HCT116 (cell line): Measurements from ENCODE around the gene PPIAL4G. TPM values are rescaled to one million over a fixed set of nuclear protein-coding genes. Genes with fewer than 3 reads are reported as not detected.
"Not testable (repeated sequence)": the region's sequence is repeated elsewhere in the genome, so short reads cannot be mapped to it uniquely, and the experiment has no call there.

Experiments
- ATAC-seq: fragments of 200-7000 bp; cut with Tn5 transposase; 2 replicates; pipeline ENCODE4 v1.9.1; 2020; ENCODE audit warnings: mild to moderate bottlenecking, moderate library complexity
- BruUV-seq: library from RNA; stranded (reverse); fragments of 400-500 nt; replicated peaks from 2 replicates; lab custom pipeline; 2021; lab: Mats Ljungman, UMichigan
- CTCF ChIA-PET: fragments of 300-600 bp; sonication (Branson Sonifier 250); formaldehyde crosslinking; loops from one replicate; lab custom pipeline; 2021; ENCODE audit warnings: antibody characterized with exemption; lab: Charles Lee
- POLR2A ChIA-PET: fragments of 300-600, 350-600 bp; sonication (Branson Sonifier 250); formaldehyde crosslinking; loops from one replicate; lab custom pipeline; 2021; ENCODE audit warnings: antibody characterized with exemption; lab: Charles Lee
- RAD21 ChIA-PET, 2 experiments: fragments of 300-600 bp; sonication (Branson Sonifier 250); formaldehyde crosslinking; loops; one replicate each; lab custom pipeline; 2023; ENCODE audit warnings: low total read pairs in 2 of 2; ENCODE audit not compliant: uncharacterized antibody in 2 of 2, unreplicated experiment in 2 of 2, low non-redundant PET in 1 of 2; lab: Charles Lee
- DNase-seq: peaks from one replicate; pipeline ENCODE4 v3.0.0-alpha.2; 2010; ENCODE audit warnings: low read depth, low spot score
- H2AFZ ChIP-seq: fragments of 200-600 bp; shearing (Covaris generic), sonication (generic); 2 replicates; pipeline ENCODE4 v1.6.1; 2017; ENCODE audit warnings: low read depth, mixed run types, mixed read lengths, antibody characterized with exemption, low read length; ENCODE audit not compliant: poor library complexity, severe bottlenecking
- H3K27ac ChIP-seq: 2 replicates; pipeline ENCODE4 v1.5.1; 2012; ENCODE audit warnings: low read depth, low read length
- H3K27me3 ChIP-seq: fragments of 200-600 bp; sonication (generic); 2 replicates; pipeline ENCODE4 v1.6.1; 2016; ENCODE audit warnings: mixed run types, low read length, mixed read lengths; ENCODE audit not compliant: insufficient read depth
- H3K36me3 ChIP-seq, 2 experiments: fragments of 200-500 bp in 1 of 2; fragments of 200-600 bp in 1 of 2; sonication (Bioruptor generic) in 1 of 2; sonication (generic) in 1 of 2; 2 replicates each; pipeline versions ENCODE4 v1.5.1 to v1.6.1; 2014 to 2016; ENCODE audit warnings: low read length in 2 of 2, inconsistent platforms in 1 of 2, mixed read lengths in 1 of 2, mixed run types in 1 of 2; ENCODE audit not compliant: insufficient read depth in 2 of 2, control insufficient read depth in 1 of 2
- H3K4me1 ChIP-seq, 2 experiments: fragments of 200-600 bp in 1 of 2; sonication (generic) in 1 of 2; 2 replicates each; pipeline versions ENCODE4 v1.5.1 to v1.6.1; 2012 to 2017; ENCODE audit warnings: low read length in 2 of 2, inconsistent platforms in 1 of 2, mild to moderate bottlenecking in 1 of 2, mixed read lengths in 1 of 2, mixed run types in 1 of 2, moderate library complexity in 1 of 2; ENCODE audit not compliant: insufficient read depth in 2 of 2, control insufficient read depth in 1 of 2
- H3K4me2 ChIP-seq: fragments of 200-600 bp; sonication (generic); 2 replicates; pipeline ENCODE4 v1.6.1; 2017; ENCODE audit warnings: mixed run types, low read length, mixed read lengths
- H3K4me3 ChIP-seq, 2 experiments: fragments of 200-600 bp in 1 of 2; sonication (generic) in 1 of 2; replicated peaks in 1 of 2; 2 replicates each; pipeline ENCODE4 v1.5.1; 2011 to 2016; ENCODE audit warnings: low read length in 2 of 2, control low read depth in 1 of 2, low read depth in 1 of 2, mild to moderate bottlenecking in 1 of 2, mixed read lengths in 1 of 2, mixed run types in 1 of 2
- H3K79me2 ChIP-seq: fragments of 200-600 bp; sonication (generic); 2 replicates; pipeline ENCODE4 v1.6.1; 2017; ENCODE audit warnings: mild to moderate bottlenecking, mixed run types, low read length, moderate library complexity, mixed read lengths; ENCODE audit not compliant: insufficient read depth
- H3K9ac ChIP-seq: fragments of 200-600 bp; sonication (generic); 2 replicates; pipeline ENCODE4 v1.6.1; 2016; ENCODE audit warnings: low read length, mixed read lengths
- H3K9me2 ChIP-seq: fragments of 200-600 bp; sonication (generic), shearing (Covaris generic); 2 replicates; pipeline ENCODE4 v1.6.1; 2017; ENCODE audit warnings: mixed run types, mild to moderate bottlenecking, moderate library complexity; ENCODE audit not compliant: insufficient read depth
- H3K9me3 ChIP-seq, 2 experiments: fragments of 200-500 bp in 1 of 2; fragments of 200-600 bp in 1 of 2; sonication (Bioruptor generic) in 1 of 2; sonication (generic) in 1 of 2; 2 replicates each; pipeline ENCODE4 v1.6.1; 2014 to 2017; ENCODE audit warnings: low read length in 2 of 2, mixed read lengths in 2 of 2, inconsistent platforms in 1 of 2, low read depth in 1 of 2, mild to moderate bottlenecking in 1 of 2, mixed run types in 1 of 2, moderate library complexity in 1 of 2; ENCODE audit not compliant: control insufficient read depth in 1 of 2, insufficient read depth in 1 of 2
- H4K20me1 ChIP-seq: fragments of 200-600 bp; sonication (generic), shearing (Covaris generic); 2 replicates; pipeline ENCODE4 v1.6.1; 2017; ENCODE audit warnings: mixed run types, mild to moderate bottlenecking, moderate library complexity; ENCODE audit not compliant: insufficient read depth
- FOSL1 ChIP-seq: IDR thresholded peaks from 2 replicates; pipeline ENCODE4 v1.6.1; 2012; ENCODE audit warnings: low read depth
- RAD21 ChIP-seq: IDR thresholded peaks from 2 replicates; pipeline ENCODE4 v1.6.1; 2012; ENCODE audit warnings: low read depth, mild to moderate bottlenecking
- intact Hi-C: fragments of 100-400 bp; cut with micrococcal nuclease; formaldehyde crosslinking; loops from 2 replicates; pipeline ENCODE4 v1.10.0; 2022
- total RNA-seq: library from RNA; stranded (reverse); gene quantifications from one replicate; pipeline ENCODE4 v1.2.1, GENCODE V29; 2021; ENCODE audit not compliant: unreplicated experiment

PPIAL4G gene
- total RNA-seq, 1 experiment from 2014 or later: not detected

DNA sequence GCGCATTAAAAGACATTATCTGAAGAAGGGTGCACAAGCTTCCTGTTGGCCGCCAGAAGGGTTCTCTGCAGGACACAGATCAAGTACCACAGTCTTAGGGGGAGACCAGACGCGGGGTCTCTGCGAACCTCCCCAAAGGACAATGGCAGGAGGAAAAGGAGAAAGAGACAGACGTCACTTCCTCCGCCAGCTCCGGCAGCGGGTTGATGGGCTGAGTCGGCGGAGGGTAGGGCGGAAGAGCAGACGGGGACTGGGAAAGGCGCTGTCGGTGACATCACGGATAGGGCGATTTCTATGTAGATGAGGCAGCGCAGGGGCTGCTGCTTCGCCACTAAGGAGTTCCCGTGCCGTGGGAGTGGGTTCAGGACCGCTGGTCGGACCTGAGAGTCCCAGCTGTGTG, 39.0 kb upstream of the PPIAL4G start:
- CTCF ChIA-PET, H4K20me1 ChIP-seq, H3K36me3 ChIP-seq, BruUV-seq, RAD21 ChIA-PET, H3K4me1 ChIP-seq, H3K9me3 ChIP-seq, H3K9me2 ChIP-seq, H3K27me3 ChIP-seq, H3K79me2 ChIP-seq, H2AFZ ChIP-seq: not testable (repeated sequence)
- POLR2A ChIA-PET: interaction anchor here (0.6 to 1.8 kb wide), 5 partner anchors 119 to 258 kb away, joined by 3 to 37 read pairs (median 5); no protein-coding TSS in a partner anchor
- 0 out of 2 replicates have a peak, but pooled peaks have one; percentile 5 for TF ChIP-seq RAD21
- Histone ChIP-seq H3K9ac (peak overlapping the region; percentile 44), H3K4me3 (peak overlapping the region; percentile 26 to 44; a peak in 3 of 4 replicates), H3K4me2 (peak overlapping the region; percentile 63), H3K27ac (peak overlapping the region; percentile 52)
- DNase-seq (peak; percentile 86), ATAC-seq (peak; percentile 66)
- intact Hi-C loops: loop anchor here (10.0 kb wide), 1 partner anchor 257 kb away; no protein-coding TSS in a partner anchor

DNA sequence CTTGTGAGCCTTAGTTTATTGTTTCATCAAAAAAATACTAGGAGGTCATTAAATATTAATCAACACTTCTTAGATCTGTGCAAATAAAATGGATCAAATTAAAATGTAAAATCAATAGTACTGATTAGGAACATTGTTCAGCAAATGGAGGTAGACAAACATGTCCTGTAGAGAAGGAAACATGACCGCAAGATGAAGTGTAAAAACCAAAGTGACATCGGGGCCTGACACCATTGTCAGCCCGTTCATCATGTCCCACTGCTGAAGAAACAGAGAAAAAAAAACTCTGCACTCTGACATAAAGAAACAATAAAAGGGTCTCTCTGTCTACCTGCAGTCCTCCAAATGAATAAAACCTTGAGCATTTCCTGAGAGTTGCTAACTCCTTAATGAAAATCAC, 31.2 kb upstream of the PPIAL4G start:
- ATAC-seq, H3K9ac ChIP-seq, H3K36me3 ChIP-seq, H3K27ac ChIP-seq, intact Hi-C loops, BruUV-seq, H3K27me3 ChIP-seq, DNase-seq, CTCF ChIA-PET, H2AFZ ChIP-seq, H3K9me3 ChIP-seq, H3K4me1 ChIP-seq, H3K4me2 ChIP-seq, H3K9me2 ChIP-seq, H4K20me1 ChIP-seq, H3K4me3 ChIP-seq, POLR2A ChIA-PET, RAD21 ChIA-PET, H3K79me2 ChIP-seq: not testable (repeated sequence)

DNA sequence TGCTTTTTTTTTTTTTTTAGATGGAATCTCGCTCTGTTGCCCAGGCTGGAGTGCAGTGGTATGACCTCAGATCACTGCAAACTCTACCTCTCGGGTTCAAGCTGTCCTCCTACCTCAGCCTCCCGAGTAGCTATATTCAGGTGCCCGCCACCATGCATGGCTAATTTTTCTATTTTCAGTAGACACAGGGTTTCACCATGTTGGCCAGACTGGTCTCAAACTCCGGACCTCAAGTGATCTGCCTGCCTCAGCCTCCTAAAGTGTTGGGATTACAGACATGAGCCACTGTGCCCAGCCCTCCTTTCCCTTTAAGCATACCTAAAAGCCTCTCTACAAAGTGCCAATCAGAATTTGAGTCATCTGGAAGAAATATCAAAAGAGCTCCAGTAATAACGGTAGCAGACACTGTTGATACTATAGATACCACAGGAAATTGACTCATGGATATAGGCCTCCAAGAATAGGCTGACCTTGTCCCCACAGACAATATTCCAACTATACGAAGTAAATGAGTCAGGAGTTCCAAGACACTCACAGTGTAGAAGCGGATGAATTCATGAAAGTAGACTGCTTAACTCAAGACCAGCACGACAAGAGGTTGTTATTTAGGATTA, 29.6 kb upstream of the PPIAL4G start:
- RAD21 ChIA-PET: not testable (repeated sequence)
- TF ChIP-seq FOSL1: peak; percentile 38; the same call in 1 of the 2 replicates

DNA sequence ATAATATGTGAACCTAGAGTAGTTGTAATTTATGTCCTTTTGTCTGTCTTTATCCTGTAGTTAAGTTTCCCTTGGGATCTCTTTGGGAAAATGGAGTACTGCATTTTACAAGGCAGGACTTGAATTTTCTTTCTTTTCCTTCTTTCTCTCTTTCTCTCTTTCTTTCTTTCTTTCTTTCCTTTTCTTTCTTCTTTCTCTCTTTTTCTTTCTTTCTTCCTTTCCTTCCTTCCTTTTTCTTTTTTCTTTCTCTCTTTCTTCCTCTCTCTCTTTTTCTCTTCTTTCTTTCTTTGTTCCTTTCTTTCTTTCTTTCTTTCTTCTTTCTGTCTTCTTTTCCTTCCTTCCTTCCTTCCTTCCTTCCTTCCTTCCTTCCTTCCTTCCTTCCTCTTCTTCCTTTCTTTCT, 10.8 kb upstream of the PPIAL4G start:
- H3K4me1 ChIP-seq, BruUV-seq, H3K4me2 ChIP-seq, DNase-seq, RAD21 ChIA-PET, H3K4me3 ChIP-seq, H3K79me2 ChIP-seq, H3K9me2 ChIP-seq, H3K9me3 ChIP-seq, H4K20me1 ChIP-seq, H3K36me3 ChIP-seq, CTCF ChIA-PET, H2AFZ ChIP-seq, POLR2A ChIA-PET, H3K9ac ChIP-seq, H3K27ac ChIP-seq, ATAC-seq, H3K27me3 ChIP-seq, intact Hi-C loops: not testable (repeated sequence)

More for the DNA sequence above, 29.6 kb upstream of the PPIAL4G start:
- H3K27me3 ChIP-seq, CTCF ChIA-PET, H3K79me2 ChIP-seq, H3K9me2 ChIP-seq, H3K9ac ChIP-seq, H2AFZ ChIP-seq, H3K4me3 ChIP-seq, H4K20me1 ChIP-seq, POLR2A ChIA-PET, H3K4me1 ChIP-seq, H3K9me3 ChIP-seq, ATAC-seq, BruUV-seq, intact Hi-C loops, H3K27ac ChIP-seq, H3K36me3 ChIP-seq: not testable (repeated sequence)
- peak overlapping the region; percentile 36 for H3K4me2 ChIP-seq
- DNase-seq: peak; percentile 31
